HepG2 (cell line): Measurements from ENCODE around the gene NRK. TPM values are rescaled to one million over a fixed set of nuclear protein-coding genes. Genes with fewer than 3 reads are reported as not detected.

ENCODE experiments used
- ARNT ChIP-seq: fragments of 450-650 bp; IDR thresholded peaks from 2 replicates; pipeline ENCODE4 v1.6.1; 2017
- ARNTL ChIP-seq: sonication (generic); formaldehyde crosslinking; IDR thresholded peaks from 2 replicates; pipeline ENCODE4 v1.4.0; 2020; ENCODE audit warnings: mild to moderate bottlenecking, missing genetic modification reagents
- CCDC6 ChIP-seq: sonication (generic); formaldehyde crosslinking; IDR thresholded peaks from 2 replicates; pipeline ENCODE4 v1.8.1; 2022; ENCODE audit warnings: mild to moderate bottlenecking, missing genetic modification reagents, moderate library complexity
- GABPA ChIP-seq, 2 experiments: IDR thresholded peaks; 2 replicates each; pipeline ENCODE4 v1.6.1; 2011 to 2016; ENCODE audit warnings: low read depth in 2 of 2, low read length in 1 of 2, missing biosample characterization in 1 of 2, missing genetic modification characterization in 1 of 2
- HDAC6 ChIP-seq: fragments of 200-600 bp; sonication (generic); IDR thresholded peaks from 2 replicates; pipeline ENCODE4 v1.7.0; 2017; ENCODE audit warnings: mild to moderate bottlenecking, antibody characterized with exemption, low read length, low read depth
- HOXA7 ChIP-seq: sonication (generic); formaldehyde crosslinking; IDR thresholded peaks from 2 replicates; pipeline ENCODE4 v1.8.1; 2022; ENCODE audit warnings: mild to moderate bottlenecking, missing genetic modification reagents, moderate library complexity
- IKZF1 ChIP-seq: fragments of 450-650 bp; IDR thresholded peaks from 2 replicates; pipeline ENCODE4 v1.7.1; 2016
- ISL2 ChIP-seq: sonication (generic); formaldehyde crosslinking; IDR thresholded peaks from 2 replicates; pipeline ENCODE4 v1.5.0; 2020; ENCODE audit warnings: missing genetic modification reagents
- KLF12 ChIP-seq: sonication (generic); formaldehyde crosslinking; IDR thresholded peaks from 2 replicates; pipeline ENCODE4 v1.4.0; 2020; ENCODE audit warnings: missing genetic modification reagents, borderline replicate concordance
- MAZ ChIP-seq, 2 experiments: sonication (generic) in 1 of 2; formaldehyde crosslinking in 1 of 2; IDR thresholded peaks; 2 replicates each; pipeline versions ENCODE4 v1.5.0 to v1.6.1; 2012 to 2020; ENCODE audit warnings: low read depth in 2 of 2, mild to moderate bottlenecking in 2 of 2, borderline replicate concordance in 1 of 2, improper control_type of control experiment in 1 of 2, low read length in 1 of 2, missing genetic modification reagents in 1 of 2, moderate library complexity in 1 of 2
- MIXL1 ChIP-seq: IDR thresholded peaks from 2 replicates; pipeline ENCODE4 v1.6.1; 2016
- MYC ChIP-seq: sonication (generic); formaldehyde crosslinking; IDR thresholded peaks from 2 replicates; pipeline ENCODE4 v1.9.0; 2021; ENCODE audit warnings: missing genetic modification reagents, borderline replicate concordance
- NKX3-1 ChIP-seq: sonication (generic); formaldehyde crosslinking; IDR thresholded peaks from 2 replicates; pipeline ENCODE4 v1.5.0; 2020; ENCODE audit warnings: missing genetic modification reagents
- NR3C1 ChIP-seq: sonication (generic); formaldehyde crosslinking; IDR thresholded peaks from 2 replicates; pipeline ENCODE4 v1.4.0; 2020; ENCODE audit warnings: missing genetic modification reagents
- REXO4 ChIP-seq: sonication (generic); formaldehyde crosslinking; IDR thresholded peaks from 2 replicates; pipeline ENCODE4 v1.8.0; 2022; ENCODE audit warnings: missing genetic modification reagents, mild to moderate bottlenecking, borderline replicate concordance
- SCMH1 ChIP-seq: sonication (generic); formaldehyde crosslinking; IDR thresholded peaks from 2 replicates; pipeline ENCODE4 v1.9.0; 2021; ENCODE audit warnings: missing genetic modification reagents, mild to moderate bottlenecking, borderline replicate concordance
- SKI ChIP-seq: fragments of 450-650 bp; IDR thresholded peaks from one replicate; pipeline ENCODE4 v1.6.1; 2018; ENCODE audit warnings: mild to moderate bottlenecking; ENCODE audit not compliant: partially characterized antibody
- ZBTB20 ChIP-seq: sonication (generic); formaldehyde crosslinking; IDR thresholded peaks from 2 replicates; pipeline ENCODE4 v1.8.1; 2023; ENCODE audit warnings: missing genetic modification reagents, low read depth, mild to moderate bottlenecking, borderline replicate concordance
- ZKSCAN5 ChIP-seq: sonication (generic); formaldehyde crosslinking; IDR thresholded peaks from 2 replicates; pipeline ENCODE4 v1.5.1; 2020; ENCODE audit warnings: mild to moderate bottlenecking, missing genetic modification reagents
- ZMYM2 ChIP-seq: sonication (generic); formaldehyde crosslinking; IDR thresholded peaks from 2 replicates; pipeline ENCODE4 v1.8.0; 2022; ENCODE audit warnings: mild to moderate bottlenecking, missing genetic modification reagents
- ZNF431 ChIP-seq: sonication (generic); formaldehyde crosslinking; IDR thresholded peaks from 2 replicates; pipeline ENCODE4 v1.9.0; 2022; ENCODE audit warnings: missing genetic modification reagents, low read depth, mild to moderate bottlenecking, borderline replicate concordance
- ZNF44 ChIP-seq: sonication (generic); formaldehyde crosslinking; IDR thresholded peaks from 2 replicates; pipeline ENCODE4 v1.5.1; 2020; ENCODE audit warnings: mild to moderate bottlenecking, missing genetic modification reagents
- ZNF607 ChIP-seq: sonication (generic); formaldehyde crosslinking; IDR thresholded peaks from 2 replicates; pipeline ENCODE4 v1.5.1; 2020; ENCODE audit warnings: missing genetic modification reagents, mild to moderate bottlenecking, borderline replicate concordance
- ZNF891 ChIP-seq: sonication (generic); formaldehyde crosslinking; IDR thresholded peaks from 2 replicates; pipeline ENCODE4 v1.5.0; 2020; ENCODE audit warnings: mild to moderate bottlenecking, missing genetic modification reagents
- ZSCAN21 ChIP-seq: sonication (generic); formaldehyde crosslinking; IDR thresholded peaks from 2 replicates; pipeline ENCODE4 v1.8.0; 2022; ENCODE audit warnings: mild to moderate bottlenecking, missing genetic modification reagents, moderate library complexity, borderline replicate concordance
- polyA plus RNA-seq, 8 experiments: library from polyadenylated mRNA; depleted of rRNA in 3 of 8; stranded (reverse) in 7 of 8; unstranded in 1 of 8; fragments of >200 nt; fragmentation: Illumina TruSeq in 4 of 8; extraction: Trizol in 4 of 8; gene quantifications; 2 replicates each; pipeline versions ENCODE4 v1.2.1 to v1.2.3, GENCODE V29; 2011 to 2016; ENCODE audit warnings: low read depth in 4 of 8, missing spikeins in 1 of 8, mixed read lengths in 1 of 8; ENCODE audit not compliant: insufficient read depth in 1 of 8
- total RNA-seq, 5 experiments: library from RNA; depleted of rRNA; stranded (reverse); fragments of >200 nt; fragmentation: Illumina TruSeq; extraction: Trizol; gene quantifications; 2 replicates each; pipeline ENCODE4 v1.2.3, GENCODE V29; 2016; ENCODE audit warnings: low read depth in 1 of 5
- TF ChIP-seq, protein P1 (sequence below): sonication (generic); formaldehyde crosslinking; IDR thresholded peaks from 2 replicates; pipeline ENCODE4 v1.4.0; 2020; ENCODE audit warnings: missing genetic modification reagents
- TF ChIP-seq, protein P2 (sequence below): IDR thresholded peaks from 2 replicates; pipeline ENCODE4 v1.6.1; 2016; ENCODE audit warnings: missing biosample characterization, missing genetic modification reagents, low read depth
- TF ChIP-seq, protein P3 (sequence below): sonication (generic); formaldehyde crosslinking; IDR thresholded peaks from 2 replicates; pipeline ENCODE4 v1.9.0; 2021; ENCODE audit warnings: missing genetic modification reagents, borderline replicate concordance

The NRK gene
- total and polyA plus RNA-seq, 2 of the 13 experiments (the other 11 are each of a cell fraction or from before 2014, with no cell fraction given): not detected

- no peak for TF ChIP-seq ARNT
- TF ChIP-seq, protein P1, sequence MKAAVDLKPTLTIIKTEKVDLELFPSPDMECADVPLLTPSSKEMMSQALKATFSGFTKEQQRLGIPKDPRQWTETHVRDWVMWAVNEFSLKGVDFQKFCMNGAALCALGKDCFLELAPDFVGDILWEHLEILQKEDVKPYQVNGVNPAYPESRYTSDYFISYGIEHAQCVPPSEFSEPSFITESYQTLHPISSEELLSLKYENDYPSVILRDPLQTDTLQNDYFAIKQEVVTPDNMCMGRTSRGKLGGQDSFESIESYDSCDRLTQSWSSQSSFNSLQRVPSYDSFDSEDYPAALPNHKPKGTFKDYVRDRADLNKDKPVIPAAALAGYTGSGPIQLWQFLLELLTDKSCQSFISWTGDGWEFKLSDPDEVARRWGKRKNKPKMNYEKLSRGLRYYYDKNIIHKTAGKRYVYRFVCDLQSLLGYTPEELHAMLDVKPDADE (CRISPR knock-in tag): no peak
- TF ChIP-seq HOXA7 (CRISPR knock-in tag): no peak
- TF ChIP-seq, protein P2, sequence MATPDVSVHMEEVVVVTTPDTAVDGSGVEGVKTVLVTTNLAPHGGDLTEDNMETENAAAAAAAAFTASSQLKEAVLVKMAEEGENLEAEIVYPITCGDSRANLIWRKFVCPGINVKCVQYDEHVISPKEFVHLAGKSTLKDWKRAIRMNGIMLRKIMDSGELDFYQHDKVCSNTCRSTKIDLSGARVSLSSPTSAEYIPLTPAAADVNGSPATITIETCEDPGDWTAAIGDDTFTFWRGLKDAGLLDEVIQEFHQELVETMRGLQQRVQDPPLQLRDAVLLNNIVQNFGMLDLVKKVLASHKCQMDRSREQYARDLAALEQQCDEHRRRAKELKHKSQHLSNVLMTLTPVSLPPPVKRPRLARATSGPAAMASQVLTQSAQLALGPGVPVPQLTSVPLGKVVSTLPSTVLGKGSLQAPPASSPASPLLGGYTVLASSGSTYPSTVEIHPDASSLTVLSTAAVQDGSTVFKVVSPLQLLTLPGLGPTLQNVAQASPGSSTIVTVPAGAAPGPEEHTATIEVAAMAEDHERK (CRISPR knock-in tag): no peak
- peak; percentile 89 for TF ChIP-seq ISL2 (CRISPR knock-in tag)
- TF ChIP-seq SCMH1 (CRISPR knock-in tag): no peak
- 0 out of 2 replicates have a peak, but pooled peaks have one; percentile 37 for TF ChIP-seq ARNTL
- no peak for TF ChIP-seq HDAC6
- no peak for TF ChIP-seq ZNF44 (CRISPR knock-in tag)
- TF ChIP-seq ZNF431 (CRISPR knock-in tag): no peak
- no peak for TF ChIP-seq NKX3-1
- no peak for TF ChIP-seq NR3C1 (CRISPR knock-in tag)
- TF ChIP-seq MIXL1 (CRISPR knock-in tag): peak; percentile 64; the same call in 1 of the 2 replicates
- TF ChIP-seq MAZ (IDR thresholded peaks at IDR 0.05; ENCODE audit: borderline replicate concordance, low read depth, low read length): no peak
- TF ChIP-seq MAZ (CRISPR knock-in tag; IDR thresholded peaks at IDR 0.05; ENCODE audit: low read depth): no peak
- TF ChIP-seq, protein P3, sequence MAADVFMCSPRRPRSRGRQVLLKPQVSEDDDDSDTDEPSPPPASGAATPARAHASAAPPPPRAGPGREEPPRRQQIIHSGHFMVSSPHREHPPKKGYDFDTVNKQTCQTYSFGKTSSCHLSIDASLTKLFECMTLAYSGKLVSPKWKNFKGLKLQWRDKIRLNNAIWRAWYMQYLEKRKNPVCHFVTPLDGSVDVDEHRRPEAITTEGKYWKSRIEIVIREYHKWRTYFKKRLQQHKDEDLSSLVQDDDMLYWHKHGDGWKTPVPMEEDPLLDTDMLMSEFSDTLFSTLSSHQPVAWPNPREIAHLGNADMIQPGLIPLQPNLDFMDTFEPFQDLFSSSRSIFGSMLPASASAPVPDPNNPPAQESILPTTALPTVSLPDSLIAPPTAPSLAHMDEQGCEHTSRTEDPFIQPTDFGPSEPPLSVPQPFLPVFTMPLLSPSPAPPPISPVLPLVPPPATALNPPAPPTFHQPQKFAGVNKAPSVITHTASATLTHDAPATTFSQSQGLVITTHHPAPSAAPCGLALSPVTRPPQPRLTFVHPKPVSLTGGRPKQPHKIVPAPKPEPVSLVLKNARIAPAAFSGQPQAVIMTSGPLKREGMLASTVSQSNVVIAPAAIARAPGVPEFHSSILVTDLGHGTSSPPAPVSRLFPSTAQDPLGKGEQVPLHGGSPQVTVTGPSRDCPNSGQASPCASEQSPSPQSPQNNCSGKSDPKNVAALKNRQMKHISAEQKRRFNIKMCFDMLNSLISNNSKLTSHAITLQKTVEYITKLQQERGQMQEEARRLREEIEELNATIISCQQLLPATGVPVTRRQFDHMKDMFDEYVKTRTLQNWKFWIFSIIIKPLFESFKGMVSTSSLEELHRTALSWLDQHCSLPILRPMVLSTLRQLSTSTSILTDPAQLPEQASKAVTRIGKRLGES (CRISPR knock-in tag): no peak
- no peak for TF ChIP-seq MYC (CRISPR knock-in tag)
- TF ChIP-seq KLF12 (CRISPR knock-in tag): no peak
- TF ChIP-seq ZNF607 (CRISPR knock-in tag): no peak
- no peak for TF ChIP-seq GABPA (IDR thresholded peaks at IDR 0.05; ENCODE audit: low read depth, low read length)
- TF ChIP-seq GABPA (CRISPR knock-in tag; IDR thresholded peaks at IDR 0.05; ENCODE audit: low read depth): peak; percentile 13; the same call in 1 of the 2 replicates
- TF ChIP-seq CCDC6 (CRISPR knock-in tag): no peak
- no peak for TF ChIP-seq ZKSCAN5 (CRISPR knock-in tag)
- no peak for TF ChIP-seq ZMYM2 (CRISPR knock-in tag)
- peak; percentile 26; the same call in 1 of the 2 replicates for TF ChIP-seq ZBTB20 (CRISPR knock-in tag)
- no peak for TF ChIP-seq IKZF1
- no peak for TF ChIP-seq ZNF891 (CRISPR knock-in tag)
- peak; percentile 46 for TF ChIP-seq SKI
- TF ChIP-seq ZSCAN21 (CRISPR knock-in tag): no peak
- no peak for TF ChIP-seq REXO4
Observed at GRCh38 chrX:106007815-106008214, 185.5 kb downstream of the NRK start (continued).
